ENCODE measurements around the gene HSP90AA1.
A peak's percentile ranks its signal among the peaks of the same experiment; 100 is the strongest.
"Not testable (repeated sequence)": the region's sequence is repeated elsewhere in the genome, so short reads cannot be mapped to it uniquely, and the experiment has no call there.

Gene HSP90AA1

DNA sequence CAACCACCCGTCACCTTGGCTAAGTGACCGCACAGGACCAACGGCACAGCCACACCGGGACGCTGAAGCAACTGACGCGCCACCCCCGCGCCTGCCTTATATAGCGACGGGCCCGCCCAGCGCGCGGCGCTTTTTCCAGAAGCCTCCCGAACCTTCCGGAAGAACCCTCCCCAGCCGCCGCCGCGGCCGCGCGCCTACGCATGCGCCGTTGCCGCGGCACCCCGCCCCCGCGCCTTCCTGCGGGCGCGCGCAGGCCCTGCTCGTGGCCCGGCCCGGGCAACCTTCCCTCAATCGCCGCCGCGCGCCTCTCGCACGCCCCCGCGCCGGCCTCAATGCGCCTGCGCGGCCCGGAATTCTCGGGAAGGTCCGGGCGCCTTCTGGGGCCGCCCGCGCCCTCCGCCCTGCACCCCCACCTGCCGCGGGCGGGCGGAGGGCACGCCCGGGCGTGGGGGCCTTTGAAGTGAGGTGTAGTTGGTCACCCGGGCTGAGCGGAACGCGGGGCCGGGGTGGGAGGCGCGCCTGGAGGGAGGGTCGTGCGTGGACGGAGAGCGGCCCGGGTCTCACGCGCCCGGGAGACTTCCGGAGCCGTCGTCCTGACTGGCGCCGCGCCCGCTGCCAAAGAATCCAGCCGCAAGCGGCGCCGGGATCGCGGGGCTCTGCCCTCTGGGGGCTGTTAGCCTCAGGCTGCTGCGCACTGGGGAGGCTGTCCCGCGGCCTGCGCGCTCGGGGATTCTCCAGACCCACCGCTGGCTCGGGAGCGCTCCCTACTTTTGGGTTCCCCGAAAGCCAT lies at the start of gene HSP90AA1:
HSP90AA1 (minus strand) TSS at position 73 of the 790 bp plus-strand sequence. CDS start 666 bp downstream, outside the sequence.
- no peaks in the 10 kb centered on the region for H3K9me3 ChIP-seq (ENCODE audit: control insufficient read depth, insufficient read depth, low read length)
- peak within 1 kb of the TSS; percentile 75 for H3K4me3 ChIP-seq (ENCODE audit: low read length)
- peaks cover 45% of the 10 kb centered on the region for H3F3A ChIP-seq (ENCODE audit: control insufficient read depth, insufficient read depth)
- H3K27me3 ChIP-seq (ENCODE audit: control insufficient read depth, low read length) = no peaks in the 10 kb centered on the region
- H3K79me2 ChIP-seq (ENCODE audit: control insufficient read depth, low read length) = peaks cover 54% of the 10 kb centered on the region
- TF ChIP-seq EZH2phosphoT487 (IDR thresholded peaks at IDR 0.05; ENCODE audit: borderline replicate concordance, low read length) = no peak
- TF ChIP-seq, protein P1, sequence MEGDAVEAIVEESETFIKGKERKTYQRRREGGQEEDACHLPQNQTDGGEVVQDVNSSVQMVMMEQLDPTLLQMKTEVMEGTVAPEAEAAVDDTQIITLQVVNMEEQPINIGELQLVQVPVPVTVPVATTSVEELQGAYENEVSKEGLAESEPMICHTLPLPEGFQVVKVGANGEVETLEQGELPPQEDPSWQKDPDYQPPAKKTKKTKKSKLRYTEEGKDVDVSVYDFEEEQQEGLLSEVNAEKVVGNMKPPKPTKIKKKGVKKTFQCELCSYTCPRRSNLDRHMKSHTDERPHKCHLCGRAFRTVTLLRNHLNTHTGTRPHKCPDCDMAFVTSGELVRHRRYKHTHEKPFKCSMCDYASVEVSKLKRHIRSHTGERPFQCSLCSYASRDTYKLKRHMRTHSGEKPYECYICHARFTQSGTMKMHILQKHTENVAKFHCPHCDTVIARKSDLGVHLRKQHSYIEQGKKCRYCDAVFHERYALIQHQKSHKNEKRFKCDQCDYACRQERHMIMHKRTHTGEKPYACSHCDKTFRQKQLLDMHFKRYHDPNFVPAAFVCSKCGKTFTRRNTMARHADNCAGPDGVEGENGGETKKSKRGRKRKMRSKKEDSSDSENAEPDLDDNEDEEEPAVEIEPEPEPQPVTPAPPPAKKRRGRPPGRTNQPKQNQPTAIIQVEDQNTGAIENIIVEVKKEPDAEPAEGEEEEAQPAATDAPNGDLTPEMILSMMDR (IDR thresholded peaks at IDR 0.05; ENCODE audit: low read depth, low read length, poor library complexity, severe bottlenecking) = no peak
- H4K20me1 ChIP-seq (ENCODE audit: control insufficient read depth, insufficient read depth, low read depth, low read length) = peaks cover 29% of the 10 kb centered on the region
- peak within 1 kb of the TSS; percentile 87 for H3K4me2 ChIP-seq (ENCODE audit: low read length)
- H3K36me3 ChIP-seq (ENCODE audit: control insufficient read depth, low read length) = peaks cover 45% of the 10 kb centered on the region
- H3K4me1 ChIP-seq (ENCODE audit: control insufficient read depth, low read length) = peaks cover 56% of the 10 kb centered on the region
- peak within 1 kb of the TSS; percentile 77 for H3K27ac ChIP-seq (ENCODE audit: low read depth, low read length)
- H3K9me2 ChIP-seq (replicated peaks; ENCODE audit: control insufficient read depth, low read length) = no peaks in the 10 kb centered on the region

DNA sequence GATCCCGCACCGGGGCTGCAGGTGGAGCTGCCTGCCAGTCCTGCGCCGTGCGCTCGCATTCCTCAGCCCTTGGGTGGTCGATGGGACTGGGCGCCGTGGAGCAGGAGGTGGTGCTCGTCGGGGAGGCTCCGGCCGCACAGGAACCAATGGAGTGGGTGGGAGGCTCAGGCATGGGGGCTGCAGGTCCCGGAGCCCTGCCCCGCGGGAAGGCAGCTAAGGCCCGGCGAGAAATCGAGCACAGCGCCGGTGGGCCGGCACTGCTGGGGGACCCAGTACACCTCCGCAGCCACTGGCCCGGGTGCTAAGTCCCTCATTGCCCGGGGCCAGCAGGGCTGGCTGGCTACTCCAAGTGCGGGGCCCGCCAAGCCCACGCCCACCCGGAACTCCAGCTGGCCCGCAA lies 48.6 kb upstream of the HSP90AA1 start:
- H3K9me2 ChIP-seq (replicated peaks; ENCODE audit: control insufficient read depth, low read length); H3K4me2 ChIP-seq (ENCODE audit: low read length); H3K4me1 ChIP-seq (ENCODE audit: control insufficient read depth, low read length); H3K4me3 ChIP-seq (ENCODE audit: low read length); H3F3A ChIP-seq (ENCODE audit: control insufficient read depth, insufficient read depth); H3K27ac ChIP-seq (ENCODE audit: low read depth, low read length); H3K36me3 ChIP-seq (ENCODE audit: control insufficient read depth, low read length); H4K20me1 ChIP-seq (ENCODE audit: control insufficient read depth, insufficient read depth, low read depth, low read length); H3K9me3 ChIP-seq (ENCODE audit: control insufficient read depth, insufficient read depth, low read length); H3K27me3 ChIP-seq (ENCODE audit: control insufficient read depth, low read length): not testable (repeated sequence)
- peaks cover 17% of the 10 kb centered on the region for H3K79me2 ChIP-seq (ENCODE audit: control insufficient read depth, low read length)

DNA sequence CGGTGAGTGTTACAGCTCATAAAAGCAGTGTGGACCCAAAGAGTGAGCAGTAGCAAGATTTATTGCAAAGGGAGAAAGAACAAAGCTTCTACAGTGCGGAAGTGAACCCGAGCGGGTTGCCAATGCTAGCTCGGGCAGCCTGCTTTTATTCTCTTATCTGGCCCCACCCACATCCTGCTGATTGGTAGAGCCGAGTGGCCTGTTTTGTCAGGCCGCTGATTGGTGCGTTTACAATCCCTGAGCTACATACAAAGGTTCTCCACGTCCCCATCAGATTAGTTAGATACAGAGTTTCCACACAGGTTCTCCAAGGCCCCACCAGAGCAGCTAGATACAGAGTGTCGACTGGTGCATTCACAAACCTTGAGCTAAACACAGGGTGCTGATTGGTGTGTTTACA lies 47.9 kb upstream of the HSP90AA1 start:
- not testable (repeated sequence) for H3K27ac ChIP-seq (ENCODE audit: low read depth, low read length); H3K4me1 ChIP-seq (ENCODE audit: control insufficient read depth, low read length); H3K79me2 ChIP-seq (ENCODE audit: control insufficient read depth, low read length); H3K9me3 ChIP-seq (ENCODE audit: control insufficient read depth, insufficient read depth, low read length); H3K27me3 ChIP-seq (ENCODE audit: control insufficient read depth, low read length); H3K4me3 ChIP-seq (ENCODE audit: low read length); H3F3A ChIP-seq (ENCODE audit: control insufficient read depth, insufficient read depth); H3K4me2 ChIP-seq (ENCODE audit: low read length); H4K20me1 ChIP-seq (ENCODE audit: control insufficient read depth, insufficient read depth, low read depth, low read length); H3K36me3 ChIP-seq (ENCODE audit: control insufficient read depth, low read length); H3K9me2 ChIP-seq (replicated peaks; ENCODE audit: control insufficient read depth, low read length)

DNA sequence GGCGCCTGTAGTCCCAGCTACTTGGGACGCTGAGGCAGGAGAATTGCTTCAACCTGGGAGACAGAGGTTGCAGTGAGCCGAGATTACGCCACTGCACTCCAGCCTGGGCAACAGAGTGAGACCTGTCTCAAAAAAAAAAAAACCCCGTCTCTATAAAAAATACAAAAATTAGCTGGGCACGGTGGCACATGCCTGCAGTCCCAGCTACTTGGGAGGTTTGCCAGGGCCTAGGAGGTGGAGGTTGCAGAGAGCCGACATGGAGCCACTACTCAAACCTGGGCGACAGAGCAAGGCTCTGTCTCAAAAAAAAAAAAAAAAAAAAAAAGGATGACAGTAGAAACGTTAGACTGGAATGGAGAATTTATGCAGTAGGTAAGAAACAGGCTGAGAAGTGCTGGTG lies 47.2 kb upstream of the HSP90AA1 start:
- not testable (repeated sequence) for H3K36me3 ChIP-seq (ENCODE audit: control insufficient read depth, low read length); H3F3A ChIP-seq (ENCODE audit: control insufficient read depth, insufficient read depth); H3K79me2 ChIP-seq (ENCODE audit: control insufficient read depth, low read length); H4K20me1 ChIP-seq (ENCODE audit: control insufficient read depth, insufficient read depth, low read depth, low read length); H3K27ac ChIP-seq (ENCODE audit: low read depth, low read length); H3K9me2 ChIP-seq (replicated peaks; ENCODE audit: control insufficient read depth, low read length); H3K4me1 ChIP-seq (ENCODE audit: control insufficient read depth, low read length); H3K9me3 ChIP-seq (ENCODE audit: control insufficient read depth, insufficient read depth, low read length); H3K4me3 ChIP-seq (ENCODE audit: low read length); H3K4me2 ChIP-seq (ENCODE audit: low read length); H3K27me3 ChIP-seq (ENCODE audit: control insufficient read depth, low read length)

DNA sequence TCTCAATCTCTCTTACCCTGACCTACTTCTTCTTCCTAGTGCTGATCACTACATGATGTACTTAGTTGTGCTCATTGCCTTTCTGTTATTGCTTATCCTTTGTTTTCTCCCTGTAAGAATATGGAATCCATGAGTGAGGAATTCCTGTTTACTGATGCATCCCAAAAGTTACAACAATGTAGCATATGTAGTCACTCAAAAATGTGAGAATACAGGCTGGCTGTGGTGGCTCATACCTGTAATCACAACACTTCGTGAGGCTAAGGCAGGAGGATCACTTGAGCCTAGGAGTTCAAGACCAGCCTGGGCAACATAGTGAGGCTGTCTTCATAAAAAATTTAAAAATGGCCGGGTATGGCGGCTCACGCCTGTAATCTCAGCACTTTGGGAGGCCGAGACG lies 44.9 kb upstream of the HSP90AA1 start:
- Histone ChIP-seq H3K27ac (ENCODE audit: low read depth, low read length) (no peak overlapping the region), H3K9me2 (replicated peaks; ENCODE audit: control insufficient read depth, low read length) (no peaks in the 10 kb centered on the region), H3K27me3 (ENCODE audit: control insufficient read depth, low read length) (no peaks in the 10 kb centered on the region), H3K79me2 (ENCODE audit: control insufficient read depth, low read length) (no peaks in the 10 kb centered on the region), H3K36me3 (ENCODE audit: control insufficient read depth, low read length) (no peaks in the 10 kb centered on the region), H3K4me2 (ENCODE audit: low read length) (no peak overlapping the region), H4K20me1 (ENCODE audit: control insufficient read depth, insufficient read depth, low read depth, low read length) (no peaks in the 10 kb centered on the region), H3K4me1 (ENCODE audit: control insufficient read depth, low read length) (no peaks in the 10 kb centered on the region), H3K9me3 (ENCODE audit: control insufficient read depth, insufficient read depth, low read length) (no peaks in the 10 kb centered on the region), H3F3A (ENCODE audit: control insufficient read depth, insufficient read depth) (no peaks in the 10 kb centered on the region), H3K4me3 (ENCODE audit: low read length) (no peak overlapping the region)
- TF ChIP-seq EZH2phosphoT487 (IDR thresholded peaks at IDR 0.05; ENCODE audit: borderline replicate concordance, low read length) = no peak
- TF ChIP-seq, protein P1 (IDR thresholded peaks at IDR 0.05; ENCODE audit: low read depth, low read length, poor library complexity, severe bottlenecking) = no peak
